ENCODE data around the gene MUC7. TPM values are rescaled to one million over a fixed set of nuclear protein-coding genes. Genes with fewer than 3 reads are reported as not detected.
A peak's percentile ranks its signal among the peaks of the same experiment; 100 is the strongest.
"Not testable (repeated sequence)": the region's sequence is repeated elsewhere in the genome, so short reads cannot be mapped to it uniquely, and the experiment has no call there.

MUC7 gene
- total RNA-seq, 4 donors from 2014 or later = not detected

- H3K4me3 ChIP-seq (replicated peaks in 1 of 3) = no peak overlapping the region
- no peaks in the 10 kb centered on the region for H3K27me3 ChIP-seq
- TF ChIP-seq POLR2A (IDR thresholded peaks at IDR 0.05) (no peak), CTCF (IDR thresholded peaks at IDR 0.05) (no peak)
- intact Hi-C loops (cut with DNase I) = no loop called here
- WGBS, 2 donors = 72 to 85% methylated on average over 3 of the region's 3 CpGs
- no peaks in the 10 kb centered on the region for H3K4me1 ChIP-seq
- DNase-seq = no peak
- H3K27ac ChIP-seq = no peak overlapping the region
- no peaks in the 10 kb centered on the region for H3K36me3 ChIP-seq
- no peaks in the 10 kb centered on the region for H3K9me3 ChIP-seq
Observed at GRCh38 chr4:70488748-70489147, 16.8 kb downstream of the MUC7 start.

GRCh38 chr4:70496231-70496630 is 24.2 kb downstream of the MUC7 start:
- Histone ChIP-seq H3K36me3 (no peaks in the 10 kb centered on the region), H3K4me3 (replicated peaks in 1 of 3) (no peak overlapping the region), H3K27me3 (no peaks in the 10 kb centered on the region), H3K27ac (no peak overlapping the region), H3K9me3 (no peaks in the 10 kb centered on the region), H3K4me1 (no peaks in the 10 kb centered on the region)
- TF ChIP-seq CTCF (IDR thresholded peaks at IDR 0.05) = no peak
- no peak for TF ChIP-seq POLR2A (IDR thresholded peaks at IDR 0.05)
- 82 to 85% methylated on average over 6 of the region's 6 CpGs for WGBS, 2 donors
- no peak for DNase-seq
- intact Hi-C loops (cut with DNase I) = no loop called here

- H3K27ac ChIP-seq; H3K27me3 ChIP-seq; H3K4me1 ChIP-seq; H3K4me3 ChIP-seq (replicated peaks in 1 of 3); H3K9me3 ChIP-seq; H3K36me3 ChIP-seq; DNase-seq: not testable (repeated sequence)
- intact Hi-C loops (cut with DNase I) = loop anchor here (10.0 kb wide), 1 partner anchor 607 kb away; no protein-coding TSS in a partner anchor
- 92 to 97% methylated on average over 8 of the region's 8 CpGs for WGBS, 2 donors
Observed at GRCh38 chr4:70501838-70502237, 29.8 kb downstream of the MUC7 start.

GRCh38 chr4:70504733-70505132 is 32.7 kb downstream of the MUC7 start:
- intact Hi-C loops (cut with DNase I) = loop anchor here (10.0 kb wide), 1 partner anchor 610 kb away; no protein-coding TSS in a partner anchor
- no peak for DNase-seq
- WGBS, 2 donors = 54% methylated on average over 4 of the region's 4 CpGs

GRCh38 chr4:70505151-70505748 is 33.3 kb downstream of the MUC7 start:
- H3K27me3 ChIP-seq = no peaks in the 10 kb centered on the region
- H3K36me3 ChIP-seq = no peaks in the 10 kb centered on the region
- WGBS, 2 donors = 5 to 7% methylated on average over 7 of the region's 7 CpGs
- TF ChIP-seq POLR2A (IDR thresholded peaks at IDR 0.05) = no peak
- peak; percentile 66 to 95 (median 82) for TF ChIP-seq CTCF (IDR thresholded peaks at IDR 0.05)
- intact Hi-C loops (cut with DNase I) = loop anchor here (10.0 kb wide), 1 partner anchor 610 kb away; no protein-coding TSS in a partner anchor
- no peaks in the 10 kb centered on the region for H3K4me1 ChIP-seq
- H3K9me3 ChIP-seq = no peaks in the 10 kb centered on the region
- H3K27ac ChIP-seq = no peak overlapping the region
- peak; percentile 59 to 72 for DNase-seq
- H3K4me3 ChIP-seq (replicated peaks in 1 of 3) = no peak overlapping the region

More at GRCh38 chr4:70504733-70505132, 32.7 kb downstream of the MUC7 start:
- H3K4me1 ChIP-seq = no peaks in the 10 kb centered on the region
- no peaks in the 10 kb centered on the region for H3K9me3 ChIP-seq
- no peaks in the 10 kb centered on the region for H3K27me3 ChIP-seq
- H3K36me3 ChIP-seq = no peaks in the 10 kb centered on the region
- no peak for TF ChIP-seq CTCF (IDR thresholded peaks at IDR 0.05)
- TF ChIP-seq POLR2A (IDR thresholded peaks at IDR 0.05) = no peak
- H3K27ac ChIP-seq = no peak overlapping the region
- H3K4me3 ChIP-seq (replicated peaks in 1 of 3) = no peak overlapping the region
